NB4 (cell line): Measurements from ENCODE around the gene AP1S3.

Experiments used
- CTCF ChIP-seq: IDR thresholded peaks from one replicate; pipeline ENCODE4 v1.5.1; 2012; ENCODE audit warnings: low read depth, low read length
- POLR2A ChIP-seq: IDR thresholded peaks from 2 replicates; pipeline ENCODE4 v1.6.1; 2011; ENCODE audit warnings: mild to moderate bottlenecking; ENCODE audit not compliant: insufficient read length; ENCODE audit errors: extremely low read depth

DNA sequence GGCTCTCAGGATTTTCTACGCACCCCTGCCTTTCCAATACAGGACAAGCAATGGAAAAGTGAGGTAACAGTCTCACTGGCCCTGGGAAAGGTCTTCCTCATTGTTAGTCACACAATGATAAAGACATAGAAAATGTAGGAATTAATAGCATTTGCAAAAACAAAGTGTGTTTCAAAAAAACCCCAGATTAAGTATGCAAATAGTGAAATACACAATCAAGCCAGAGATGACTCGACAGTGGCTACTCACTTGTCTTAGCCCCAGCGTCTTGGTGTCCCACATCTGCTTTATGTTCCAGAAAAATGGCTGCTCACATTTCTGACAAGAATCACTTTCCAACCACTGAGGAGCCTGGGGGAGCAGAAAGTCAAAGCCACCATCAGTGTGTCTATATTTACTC lies 47.0 kb upstream of the AP1S3 start:
- TF ChIP-seq CTCF: no peak
- TF ChIP-seq POLR2A: no peak
